IgD-negative memory B cell (primary cell): ENCODE results near the gene CABLES2. TPM values are rescaled to one million over a fixed set of nuclear protein-coding genes. Genes with fewer than 3 reads are reported as not detected.

Experiments used
- H3K27ac Mint-ChIP-seq, 3 donors: one replicate each; pipeline ENCODE4 v1.8.0; 2020 to 2022; ENCODE audit warnings: mild to moderate bottlenecking in 3 of 3, mixed read lengths in 3 of 3, moderate library complexity in 1 of 3
- H3K27me3 Mint-ChIP-seq: one replicate; pipeline ENCODE4 v1.8.0; 2021; ENCODE audit warnings: mixed read lengths
- H3K36me3 Mint-ChIP-seq: one replicate; pipeline ENCODE4 v1.8.0; 2020; ENCODE audit warnings: mild to moderate bottlenecking, mixed read lengths
- H3K4me1 Mint-ChIP-seq, 3 donors: one replicate each; pipeline ENCODE4 v1.8.0; 2020 to 2022; ENCODE audit warnings: mixed read lengths in 3 of 3, mild to moderate bottlenecking in 1 of 3
- H3K4me3 Mint-ChIP-seq, 4 donors: one replicate each; pipeline ENCODE4 v1.8.0; 2020 to 2022; ENCODE audit warnings: mild to moderate bottlenecking in 4 of 4, mixed read lengths in 4 of 4, moderate library complexity in 3 of 4
- H3K9me3 Mint-ChIP-seq, 3 donors: one replicate each; pipeline ENCODE4 v1.8.0; 2020 to 2021; ENCODE audit warnings: mixed read lengths in 3 of 3, mild to moderate bottlenecking in 1 of 3
- polyA plus RNA-seq: library from polyadenylated mRNA; unstranded; fragments of 300-500 nt; fragmentation: Illumina TruSeq; gene quantifications from one replicate; pipeline ENCODE4 v1.2.3, GENCODE V29; 2021

Gene CABLES2
- polyA plus RNA-seq, 1 donor from 2014 or later, result 1.1 TPM

- Mint-ChIP-seq H3K27ac (peak overlapping the region in 1 of 3 donors; percentile 65), H3K4me3 (peak overlapping the region; percentile 72 to 88 (median 84)), H3K9me3 (no peaks in the 10 kb centered on the region), H3K27me3 (peaks cover 3% of the 10 kb centered on the region), H3K4me1 (peaks cover 6 to 17% (median 15%) of the 10 kb centered on the region in 3 donors), H3K36me3 (no peaks in the 10 kb centered on the region)
These were observed 379 bp downstream of the CABLES2 start for GRCh38 chr20:62406635-62407176.

- Mint-ChIP-seq H3K4me1 (peaks cover 6 to 19% (median 15%) of the 10 kb centered on the region in 3 donors), H3K4me3 (peak overlapping the region; percentile 43 to 87 (median 74)), H3K9me3 (no peaks in the 10 kb centered on the region), H3K36me3 (no peaks in the 10 kb centered on the region), H3K27me3 (peaks cover 3% of the 10 kb centered on the region), H3K27ac (peak overlapping the region in 1 of 3 donors; percentile 65)
These were observed 1.0 kb downstream of the CABLES2 start for GRCh38 chr20:62405981-62406513.

- Mint-ChIP-seq H3K27ac (peak overlapping the region in 2 of 3 donors; percentile 50 to 71), H3K4me3 (peak overlapping the region; percentile 65 to 87 (median 69))
These were observed 1.7 kb downstream of the CABLES2 start for GRCh38 chr20:62405108-62405980.

DNA sequence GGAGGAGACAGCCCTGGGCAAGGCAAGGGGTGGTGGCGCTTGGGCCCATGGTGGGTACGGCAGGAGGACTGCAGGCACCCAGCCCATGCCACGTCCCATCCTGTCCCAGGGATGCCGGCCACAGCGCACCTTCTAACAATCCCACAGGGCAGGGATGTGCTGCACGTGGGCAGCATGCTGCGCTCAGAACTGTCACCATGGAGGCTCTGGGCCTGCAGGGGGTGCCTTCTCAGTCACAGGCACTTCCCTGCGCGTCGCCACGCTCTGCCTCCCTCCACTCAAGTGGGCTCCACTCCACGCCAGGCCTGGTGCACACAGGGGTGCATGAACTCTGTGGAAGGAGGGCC, 2.4 kb downstream of the CABLES2 start:
- no peaks in the 10 kb centered on the region for H3K9me3 Mint-ChIP-seq
- peaks cover 6 to 20% (median 17%) of the 10 kb centered on the region in 3 donors for H3K4me1 Mint-ChIP-seq
- H3K27me3 Mint-ChIP-seq, result no peaks in the 10 kb centered on the region
- H3K4me3 Mint-ChIP-seq, result peak overlapping the region in 3 of 4 donors; percentile 16 to 66 (median 65)
- H3K27ac Mint-ChIP-seq, result no peak overlapping the region
- H3K36me3 Mint-ChIP-seq, result no peaks in the 10 kb centered on the region

More at GRCh38 chr20:62405108-62405980, 1.7 kb downstream of the CABLES2 start:
- Mint-ChIP-seq H3K9me3 (no peaks in the 10 kb centered on the region), H3K27me3 (peaks cover 3% of the 10 kb centered on the region), H3K36me3 (no peaks in the 10 kb centered on the region), H3K4me1 (peaks cover 6 to 22% (median 17%) of the 10 kb centered on the region in 3 donors)

GRCh38 chr20:62404112-62404665, 2.9 kb downstream of the CABLES2 start:
- Mint-ChIP-seq H3K27ac (peak overlapping the region in 1 of 3 donors; percentile 65), H3K27me3 (no peaks in the 10 kb centered on the region), H3K4me3 (peak overlapping the region in 2 of 4 donors; percentile 16 to 81), H3K9me3 (no peaks in the 10 kb centered on the region), H3K36me3 (no peaks in the 10 kb centered on the region), H3K4me1 (peaks cover 6 to 17% (median 15%) of the 10 kb centered on the region in 3 donors)

DNA sequence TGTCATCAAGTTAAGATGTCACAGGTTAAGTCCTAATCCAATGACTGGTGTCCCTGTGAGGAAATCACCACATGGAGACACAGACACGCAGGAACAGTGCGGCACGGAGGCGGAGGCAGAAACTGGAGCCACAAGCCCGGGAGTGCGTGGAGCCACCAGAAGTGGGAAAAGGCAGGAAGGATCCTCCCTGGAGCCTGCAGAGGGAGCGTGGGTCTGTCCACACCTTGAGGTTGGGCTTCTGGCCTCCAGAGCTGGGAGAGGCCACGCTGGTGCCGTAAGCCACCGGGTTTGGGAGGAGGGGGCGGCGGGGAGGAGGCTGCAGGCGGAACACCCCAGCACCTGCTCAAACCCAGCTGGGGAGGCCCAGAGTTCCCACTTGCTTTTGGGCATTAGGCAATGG, 3.8 kb downstream of the CABLES2 start:
- H3K9me3 Mint-ChIP-seq, result no peaks in the 10 kb centered on the region
- peak overlapping the region in 3 of 4 donors; percentile 68 to 82 (median 81) for H3K4me3 Mint-ChIP-seq
- H3K4me1 Mint-ChIP-seq, result peaks cover 6 to 17% (median 15%) of the 10 kb centered on the region in 3 donors
- no peaks in the 10 kb centered on the region for H3K27me3 Mint-ChIP-seq
- no peaks in the 10 kb centered on the region for H3K36me3 Mint-ChIP-seq
- H3K27ac Mint-ChIP-seq, result peak overlapping the region in 1 of 3 donors; percentile 65

DNA sequence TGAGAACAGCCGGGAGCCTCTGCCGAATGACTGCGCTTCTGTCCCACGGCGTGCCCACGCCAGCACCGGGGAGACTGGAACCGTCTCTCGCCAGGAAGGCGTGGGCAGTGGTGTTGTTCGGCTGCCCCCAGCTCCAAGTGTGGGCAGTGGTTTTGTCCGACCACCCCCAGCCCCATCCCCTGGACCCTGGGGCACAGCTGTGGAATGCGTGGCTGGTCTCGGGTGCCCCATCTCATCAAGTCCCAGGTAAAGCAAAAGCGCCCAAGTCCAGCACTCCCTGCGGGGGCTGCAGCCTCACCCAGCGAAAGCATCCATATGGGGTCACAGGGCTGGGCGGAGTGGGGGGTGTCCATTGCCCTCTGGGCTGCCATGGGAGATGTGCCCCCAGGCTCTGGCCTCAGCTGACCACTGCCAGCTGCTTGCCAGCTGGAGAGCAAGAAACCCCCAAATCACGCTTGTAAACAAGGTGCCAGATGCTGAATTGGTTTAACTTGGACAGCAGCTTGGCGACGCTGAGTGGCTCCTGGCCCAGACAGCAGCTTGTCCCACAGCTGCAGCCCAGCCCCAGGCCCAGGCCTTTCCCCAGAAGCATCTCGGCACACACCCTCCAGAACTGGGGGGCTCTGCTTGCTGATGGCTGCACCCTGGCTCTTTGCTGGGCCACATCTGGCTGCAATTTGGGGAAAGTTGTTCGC, 4.5 kb downstream of the CABLES2 start:
- Mint-ChIP-seq H3K4me1 (peaks cover 4 to 17% (median 13%) of the 10 kb centered on the region in 3 donors), H3K27ac (no peak overlapping the region), H3K9me3 (no peaks in the 10 kb centered on the region), H3K36me3 (no peaks in the 10 kb centered on the region), H3K27me3 (no peaks in the 10 kb centered on the region), H3K4me3 (peak overlapping the region in 1 of 4 donors; percentile 81)

- Mint-ChIP-seq H3K4me1 (peaks cover 0 to 17% (median 13%) of the 10 kb centered on the region in 3 donors), H3K9me3 (no peaks in the 10 kb centered on the region), H3K4me3 (peak overlapping the region in 2 of 4 donors; percentile 32 to 60), H3K27ac (peak overlapping the region in 1 of 3 donors; percentile 80), H3K27me3 (no peaks in the 10 kb centered on the region), H3K36me3 (peaks cover 4% of the 10 kb centered on the region)
These were observed 5.7 kb downstream of the CABLES2 start for GRCh38 chr20:62401331-62401779.

DNA sequence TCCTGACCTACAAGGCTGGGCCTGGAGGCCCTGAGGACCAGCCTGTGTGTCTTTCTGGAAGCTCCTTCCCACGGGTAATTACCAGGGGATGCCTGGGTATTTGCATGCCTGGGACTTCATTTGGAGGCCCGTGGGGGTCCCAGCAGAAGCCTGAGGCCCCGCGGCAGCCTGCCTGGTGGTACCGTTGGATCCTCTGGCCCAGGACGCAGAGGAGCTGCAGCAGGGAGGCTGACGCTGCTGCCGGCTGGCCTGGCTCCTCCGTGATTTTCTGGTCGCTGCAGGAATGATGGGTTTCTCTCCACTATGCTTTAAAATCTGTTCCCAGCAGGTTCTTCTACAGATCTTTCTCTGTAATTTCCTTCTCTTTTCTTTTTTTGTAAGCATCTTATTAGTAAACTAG, 6.5 kb downstream of the CABLES2 start:
- Mint-ChIP-seq H3K36me3 (peaks cover 4% of the 10 kb centered on the region), H3K4me1 (peaks cover 0 to 13% (median 8%) of the 10 kb centered on the region in 3 donors), H3K27me3 (no peaks in the 10 kb centered on the region), H3K9me3 (no peaks in the 10 kb centered on the region), H3K4me3 (peak overlapping the region in 1 of 4 donors; percentile 32), H3K27ac (no peak overlapping the region)

DNA sequence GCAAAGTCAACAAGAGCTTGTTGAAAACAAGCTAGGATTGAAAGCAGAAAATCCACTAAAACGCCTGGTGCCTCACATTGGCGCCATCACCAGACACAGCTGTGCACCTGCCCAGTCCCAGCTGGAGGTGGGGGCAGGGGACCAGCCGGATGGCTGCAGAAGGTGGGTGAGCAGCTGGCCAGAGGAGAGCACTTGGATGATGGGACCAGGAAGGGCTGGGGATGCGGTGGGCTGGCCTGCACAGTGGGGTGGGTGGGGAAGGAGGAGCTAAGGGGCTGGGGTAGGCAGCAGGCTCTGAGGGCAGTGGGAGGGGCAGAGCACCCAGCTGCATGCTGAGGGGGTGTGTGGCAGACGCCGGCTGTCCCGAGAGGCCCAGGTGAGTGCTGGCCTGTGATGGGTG, 7.1 kb downstream of the CABLES2 start:
- Mint-ChIP-seq H3K36me3 (peaks cover 4% of the 10 kb centered on the region), H3K9me3 (no peaks in the 10 kb centered on the region), H3K4me3 (peak overlapping the region in 2 of 4 donors; percentile 49 to 61), H3K27ac (no peak overlapping the region), H3K27me3 (no peaks in the 10 kb centered on the region), H3K4me1 (peaks cover 0 to 8% (median 8%) of the 10 kb centered on the region in 3 donors)

DNA sequence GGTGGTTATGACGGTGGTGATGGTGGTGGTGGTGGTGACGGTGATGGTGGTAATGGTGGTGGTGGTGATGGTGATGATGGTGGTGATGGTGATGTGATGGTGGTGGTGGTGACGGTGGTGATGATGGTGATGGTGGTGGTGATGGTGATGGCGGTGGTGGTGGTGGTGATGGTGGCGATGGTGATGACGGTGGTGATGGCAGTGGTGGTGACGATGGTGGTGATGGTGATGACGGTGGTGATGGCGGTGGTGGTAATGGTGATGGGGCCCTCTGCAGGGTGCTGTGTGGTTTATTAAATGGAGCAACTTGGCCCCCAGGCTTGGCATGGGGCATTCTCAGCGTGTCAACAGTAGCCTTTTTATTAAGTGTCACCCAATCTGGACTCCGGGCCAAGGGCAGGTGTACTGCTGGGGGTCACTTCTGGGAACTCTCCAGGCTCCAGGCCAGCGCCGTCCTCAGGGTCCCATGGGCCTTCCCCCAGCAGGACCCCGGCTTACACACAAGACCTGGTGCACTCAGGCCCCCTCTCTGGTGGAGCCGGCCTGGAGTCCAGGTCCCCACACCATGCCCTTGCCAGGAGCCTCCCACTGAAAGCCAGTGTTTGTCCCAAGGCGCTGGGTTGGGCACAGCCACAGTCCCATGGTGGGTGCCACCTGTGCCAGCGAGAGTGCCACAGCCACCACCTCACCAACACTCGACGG, 8.8 kb downstream of the CABLES2 start:
- peaks cover 0 to 6% (median 5%) of the 10 kb centered on the region in 3 donors for H3K4me1 Mint-ChIP-seq
- peaks cover 4% of the 10 kb centered on the region for H3K36me3 Mint-ChIP-seq
- H3K4me3 Mint-ChIP-seq, result no peak overlapping the region
- H3K27me3 Mint-ChIP-seq, result no peaks in the 10 kb centered on the region
- no peak overlapping the region for H3K27ac Mint-ChIP-seq
- no peaks in the 10 kb centered on the region for H3K9me3 Mint-ChIP-seq

- Mint-ChIP-seq H3K27ac (no peak overlapping the region), H3K4me3 (peak overlapping the region in 1 of 4 donors; percentile 38), H3K9me3 (no peaks in the 10 kb centered on the region), H3K27me3 (no peaks in the 10 kb centered on the region), H3K4me1 (peaks cover 0 to 5% (median 3%) of the 10 kb centered on the region in 3 donors), H3K36me3 (peaks cover 4% of the 10 kb centered on the region)
These were observed 10.5 kb downstream of the CABLES2 start for GRCh38 chr20:62396367-62397239.
